H54 (cell line): ENCODE measurements around the gene DPYD.
A peak's percentile ranks its signal among the peaks of the same experiment; 100 is the strongest.

Experiments used
- DNase-seq: peaks from one replicate; pipeline ENCODE4 v3.0.0; 2011; ENCODE audit warnings: low spot score, mixed read lengths; ENCODE audit not compliant: insufficient read length
- FAIRE-seq: peaks from 3 replicates; lab custom pipeline; 2011; peaks lifted over from hg19 to GRCh38; lab: Jason Lieb, UNC
- POLR2A ChIP-seq: IDR thresholded peaks from 2 replicates; pipeline ENCODE4 v1.6.1; 2011; ENCODE audit warnings: low read depth, mild to moderate bottlenecking, low read length

The DPYD gene

GRCh38 chr1:97806326-97806725, 114.5 kb downstream of the DPYD start:
- no peak for TF ChIP-seq POLR2A
- peak; percentile 55 for FAIRE-seq
- no peak for DNase-seq

- DNase-seq (no peak), FAIRE-seq (no peak)
- TF ChIP-seq POLR2A: no peak
These were observed 115.7 kb downstream of the DPYD start for GRCh38 chr1:97805093-97805492.

- DNase-seq (no peak), FAIRE-seq (no peak)
- TF ChIP-seq POLR2A: no peak
These were observed 117.8 kb downstream of the DPYD start for GRCh38 chr1:97803026-97803425.

- TF ChIP-seq POLR2A: no peak
- FAIRE-seq: no peak
- no peak for DNase-seq
These were observed 118.8 kb downstream of the DPYD start for GRCh38 chr1:97802011-97802410.

- peak; percentile 73 for FAIRE-seq
These were observed 123.2 kb downstream of the DPYD start for GRCh38 chr1:97797403-97798183.

GRCh38 chr1:97796711-97797110, 124.1 kb downstream of the DPYD start:
- TF ChIP-seq POLR2A: no peak
- FAIRE-seq (peak; percentile 61), DNase-seq (no peak)

More at GRCh38 chr1:97797403-97798183, 123.2 kb downstream of the DPYD start:
- no peak for TF ChIP-seq POLR2A
- DNase-seq: no peak

GRCh38 chr1:97792655-97793054, 128.2 kb downstream of the DPYD start:
- FAIRE-seq (peak; percentile 30), DNase-seq (no peak)
- no peak for TF ChIP-seq POLR2A

GRCh38 chr1:97791251-97791650, 129.6 kb downstream of the DPYD start:
- TF ChIP-seq POLR2A: no peak
- FAIRE-seq: no peak
- DNase-seq: no peak

GRCh38 chr1:97787231-97787630, 133.6 kb downstream of the DPYD start:
- FAIRE-seq (no peak), DNase-seq (no peak)
- no peak for TF ChIP-seq POLR2A

- peak; percentile 69 for FAIRE-seq
- no peak for TF ChIP-seq POLR2A
These were observed 136.2 kb downstream of the DPYD start for GRCh38 chr1:97784661-97785060.

GRCh38 chr1:97783751-97784150, 137.1 kb downstream of the DPYD start:
- TF ChIP-seq POLR2A: no peak
- FAIRE-seq: no peak
- no peak for DNase-seq

More at GRCh38 chr1:97784661-97785060, 136.2 kb downstream of the DPYD start:
- no peak for DNase-seq

- DNase-seq: no peak
- TF ChIP-seq POLR2A: no peak
- FAIRE-seq: peak; percentile 11
These were observed 139.0 kb downstream of the DPYD start for GRCh38 chr1:97781762-97782337.

- no peak for FAIRE-seq
- no peak for TF ChIP-seq POLR2A
- no peak for DNase-seq
These were observed 139.9 kb downstream of the DPYD start for GRCh38 chr1:97780884-97781283.

GRCh38 chr1:97778718-97779117, 142.1 kb downstream of the DPYD start:
- DNase-seq: no peak
- no peak for FAIRE-seq
- TF ChIP-seq POLR2A: no peak

- no peak for TF ChIP-seq POLR2A
- FAIRE-seq (no peak), DNase-seq (no peak)
These were observed 150.5 kb downstream of the DPYD start for GRCh38 chr1:97770376-97770775.
